Measurements from ENCODE around the gene IL36RN.

Gene IL36RN

DNA sequence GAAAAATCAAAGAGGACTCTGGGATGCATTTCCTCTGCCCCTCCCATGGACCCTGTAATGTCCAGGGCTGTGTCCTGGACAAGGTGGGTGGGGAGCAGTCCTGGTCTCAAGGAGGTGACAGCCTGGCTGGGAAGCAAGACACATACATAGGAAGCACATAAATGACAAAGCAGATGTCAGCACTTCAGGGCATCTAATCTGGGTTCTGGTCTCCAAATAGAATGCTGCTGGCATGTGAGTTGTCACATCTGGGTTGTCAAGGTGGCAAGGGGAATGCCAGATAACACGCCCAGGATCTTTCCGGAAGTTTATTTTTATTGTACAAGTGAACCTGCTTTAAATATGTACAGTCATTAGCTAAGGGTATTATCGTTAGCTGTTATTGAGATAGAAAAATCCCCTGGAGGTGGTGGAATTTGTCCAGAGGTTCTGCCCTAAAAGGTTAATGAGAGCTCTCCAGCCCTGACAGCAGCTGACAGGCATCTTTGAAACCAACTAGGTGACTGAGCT, 14.4 kb downstream of the IL36RN start:
- Histone ChIP-seq H4K20me1 (ENCODE audit: insufficient read depth, low read length) (no peaks in the 10 kb centered on the region), H2AFZ (ENCODE audit: low read length) (no peak overlapping the region), H3F3A (ENCODE audit: insufficient read depth, low read length) (no peaks in the 10 kb centered on the region), H3K79me2 (ENCODE audit: low read length) (no peaks in the 10 kb centered on the region), H3K36me3 (replicated peaks; ENCODE audit: insufficient read depth, low read length) (no peaks in the 10 kb centered on the region), H3K4me1 (ENCODE audit: low read length) (peaks cover 43% of the 10 kb centered on the region), H3K9me3 (replicated peaks; ENCODE audit: insufficient read depth, low read length) (no peaks in the 10 kb centered on the region), H3K4me3 (ENCODE audit: low read length) (no peak overlapping the region), H3K9me2 (replicated peaks; ENCODE audit: insufficient read depth, low read length) (no peaks in the 10 kb centered on the region), H3K27ac (ENCODE audit: low read length) (peak overlapping the region; percentile 75), H3K4me2 (ENCODE audit: low read depth, low read length) (peak overlapping the region; percentile 17; the same call in 1 of the 2 replicates), H3K27me3 (replicated peaks; ENCODE audit: insufficient read depth, low read length) (no peaks in the 10 kb centered on the region), H3K9ac (ENCODE audit: low read length) (peak overlapping the region; percentile 13; the same call in 1 of the 2 replicates)
- TF ChIP-seq EZH2 (optimal IDR thresholded peaks at IDR 0.05; ENCODE audit: low read depth, low read length) (no peak), CTCF (IDR thresholded peaks at IDR 0.05; ENCODE audit: low read length) (no peak), EZH2phosphoT487 (IDR thresholded peaks at IDR 0.05; ENCODE audit: low read length) (no peak)
- peak; percentile 58 for DNase-seq

GRCh38 chr2:113075030-113075429, 16.0 kb downstream of the IL36RN start:
- H3K9ac ChIP-seq (ENCODE audit: low read length), result no peak overlapping the region
- DNase-seq, result no peak

GRCh38 chr2:113075600-113075999, 16.6 kb downstream of the IL36RN start:
- H3K9me2 ChIP-seq (replicated peaks; ENCODE audit: insufficient read depth, low read length), result no peaks in the 10 kb centered on the region
- H3K9ac ChIP-seq (ENCODE audit: low read length), result no peak overlapping the region
- no peaks in the 10 kb centered on the region for H3K9me3 ChIP-seq (replicated peaks; ENCODE audit: insufficient read depth, low read length)
- peaks cover 43% of the 10 kb centered on the region for H3K4me1 ChIP-seq (ENCODE audit: low read length)
- H3K27ac ChIP-seq (ENCODE audit: low read length), result no peak overlapping the region
- no peaks in the 10 kb centered on the region for H4K20me1 ChIP-seq (ENCODE audit: insufficient read depth, low read length)
- no peak for TF ChIP-seq EZH2phosphoT487 (IDR thresholded peaks at IDR 0.05; ENCODE audit: low read length)
- no peaks in the 10 kb centered on the region for H3K79me2 ChIP-seq (ENCODE audit: low read length)
- no peaks in the 10 kb centered on the region for H3K36me3 ChIP-seq (replicated peaks; ENCODE audit: insufficient read depth, low read length)
- H3K27me3 ChIP-seq (replicated peaks; ENCODE audit: insufficient read depth, low read length), result no peaks in the 10 kb centered on the region
- no peak overlapping the region for H2AFZ ChIP-seq (ENCODE audit: low read length)
- no peak for DNase-seq
- H3F3A ChIP-seq (ENCODE audit: insufficient read depth, low read length), result no peaks in the 10 kb centered on the region
- no peak overlapping the region for H3K4me3 ChIP-seq (ENCODE audit: low read length)
- no peak overlapping the region for H3K4me2 ChIP-seq (ENCODE audit: low read depth, low read length)

More at GRCh38 chr2:113075030-113075429, 16.0 kb downstream of the IL36RN start:
- Histone ChIP-seq H3K9me3 (replicated peaks; ENCODE audit: insufficient read depth, low read length) (no peaks in the 10 kb centered on the region), H3K4me1 (ENCODE audit: low read length) (peaks cover 43% of the 10 kb centered on the region), H2AFZ (ENCODE audit: low read length) (no peak overlapping the region), H3K36me3 (replicated peaks; ENCODE audit: insufficient read depth, low read length) (no peaks in the 10 kb centered on the region), H3F3A (ENCODE audit: insufficient read depth, low read length) (no peaks in the 10 kb centered on the region), H3K79me2 (ENCODE audit: low read length) (no peaks in the 10 kb centered on the region), H4K20me1 (ENCODE audit: insufficient read depth, low read length) (no peaks in the 10 kb centered on the region), H3K27ac (ENCODE audit: low read length) (no peak overlapping the region), H3K4me2 (ENCODE audit: low read depth, low read length) (no peak overlapping the region), H3K9me2 (replicated peaks; ENCODE audit: insufficient read depth, low read length) (no peaks in the 10 kb centered on the region), H3K4me3 (ENCODE audit: low read length) (no peak overlapping the region), H3K27me3 (replicated peaks; ENCODE audit: insufficient read depth, low read length) (no peaks in the 10 kb centered on the region)
- TF ChIP-seq EZH2phosphoT487 (IDR thresholded peaks at IDR 0.05; ENCODE audit: low read length) (no peak), EZH2 (optimal IDR thresholded peaks at IDR 0.05; ENCODE audit: low read depth, low read length) (no peak), CTCF (IDR thresholded peaks at IDR 0.05; ENCODE audit: low read length) (no peak)

GRCh38 chr2:113076954-113077669, 18.1 kb downstream of the IL36RN start:
- no peak overlapping the region for H3K9ac ChIP-seq (ENCODE audit: low read length)
- H2AFZ ChIP-seq (ENCODE audit: low read length), result no peak overlapping the region
- TF ChIP-seq EZH2phosphoT487 (IDR thresholded peaks at IDR 0.05; ENCODE audit: low read length), result no peak
- TF ChIP-seq EZH2 (optimal IDR thresholded peaks at IDR 0.05; ENCODE audit: low read depth, low read length), result no peak
- no peak for TF ChIP-seq CTCF (IDR thresholded peaks at IDR 0.05; ENCODE audit: low read length)
- no peak overlapping the region for H3K4me2 ChIP-seq (ENCODE audit: low read depth, low read length)
- no peaks in the 10 kb centered on the region for H4K20me1 ChIP-seq (ENCODE audit: insufficient read depth, low read length)
- H3K79me2 ChIP-seq (ENCODE audit: low read length), result no peaks in the 10 kb centered on the region
- no peaks in the 10 kb centered on the region for H3K27me3 ChIP-seq (replicated peaks; ENCODE audit: insufficient read depth, low read length)
- H3K9me2 ChIP-seq (replicated peaks; ENCODE audit: insufficient read depth, low read length), result no peaks in the 10 kb centered on the region
- H3K4me3 ChIP-seq (ENCODE audit: low read length), result no peak overlapping the region
- no peak overlapping the region for H3K27ac ChIP-seq (ENCODE audit: low read length)
- no peaks in the 10 kb centered on the region for H3K36me3 ChIP-seq (replicated peaks; ENCODE audit: insufficient read depth, low read length)
- no peaks in the 10 kb centered on the region for H3F3A ChIP-seq (ENCODE audit: insufficient read depth, low read length)
- peaks cover 42% of the 10 kb centered on the region for H3K4me1 ChIP-seq (ENCODE audit: low read length)
- no peaks in the 10 kb centered on the region for H3K9me3 ChIP-seq (replicated peaks; ENCODE audit: insufficient read depth, low read length)
- DNase-seq, result no peak

Measured in MM.1S (cell line).